NCI-H2029 (cell line): Measurements from ENCODE around the gene MRGPRE.
"Not testable (repeated sequence)": the region's sequence is repeated elsewhere in the genome, so short reads cannot be mapped to it uniquely, and the experiment has no call there.

Experiments used
- DNase-seq: peaks from one replicate; lab custom pipeline; 2025; lab: John Stamatoyannopoulos, UW

The MRGPRE gene

GRCh38 chr11:3231851-3232744, at the start of gene MRGPRE:
Gene MRGPRE, minus strand, starts transcription at chr11:3232417. Its CDS starts 3,618 bp downstream, at chr11:3228799.
- DNase-seq = peak; percentile 58

GRCh38 chr11:3281146-3281545, 48.9 kb upstream of the MRGPRE start:
- DNase-seq = not testable (repeated sequence)

- DNase-seq = not testable (repeated sequence)
These were observed 48.4 kb upstream of the MRGPRE start for GRCh38 chr11:3280662-3281061.

- DNase-seq = not testable (repeated sequence)
These were observed 46.7 kb upstream of the MRGPRE start for GRCh38 chr11:3278922-3279321.

- not testable (repeated sequence) for DNase-seq
These were observed 41.4 kb upstream of the MRGPRE start for GRCh38 chr11:3273629-3274028.

GRCh38 chr11:3262548-3262947, 30.3 kb upstream of the MRGPRE start:
- not testable (repeated sequence) for DNase-seq

GRCh38 chr11:3261831-3262230, 29.6 kb upstream of the MRGPRE start:
- DNase-seq = not testable (repeated sequence)

GRCh38 chr11:3257509-3257908, 25.3 kb upstream of the MRGPRE start:
- DNase-seq = not testable (repeated sequence)

GRCh38 chr11:3255241-3255640, 23.0 kb upstream of the MRGPRE start:
- not testable (repeated sequence) for DNase-seq

GRCh38 chr11:3254773-3255172, 22.6 kb upstream of the MRGPRE start:
- DNase-seq = not testable (repeated sequence)

GRCh38 chr11:3245071-3245470, 12.9 kb upstream of the MRGPRE start:
- no peak for DNase-seq

- DNase-seq = no peak
These were observed 11.7 kb upstream of the MRGPRE start for GRCh38 chr11:3243880-3244279.

- no peak for DNase-seq
These were observed 4.9 kb upstream of the MRGPRE start for GRCh38 chr11:3237119-3237518.

GRCh38 chr11:3234846-3235245, 2.6 kb upstream of the MRGPRE start:
- no peak for DNase-seq

GRCh38 chr11:3232956-3233355, 739 bp upstream of the MRGPRE start:
- no peak for DNase-seq

- DNase-seq = no peak
These were observed 717 bp downstream of the MRGPRE start for GRCh38 chr11:3231550-3231850.

GRCh38 chr11:3230636-3231549, 1.3 kb downstream of the MRGPRE start:
- DNase-seq = no peak

GRCh38 chr11:3229673-3230630, 2.3 kb downstream of the MRGPRE start:
- no peak for DNase-seq

- DNase-seq = no peak
These were observed 3.8 kb downstream of the MRGPRE start for GRCh38 chr11:3228445-3228829.

GRCh38 chr11:3227568-3228444, 4.4 kb downstream of the MRGPRE start:
- no peak for DNase-seq
